ENCODE results near the gene SSX5.
"Not testable (repeated sequence)": the region's sequence is repeated elsewhere in the genome, so short reads cannot be mapped to it uniquely, and the experiment has no call there.

SSX5 gene, protein sequence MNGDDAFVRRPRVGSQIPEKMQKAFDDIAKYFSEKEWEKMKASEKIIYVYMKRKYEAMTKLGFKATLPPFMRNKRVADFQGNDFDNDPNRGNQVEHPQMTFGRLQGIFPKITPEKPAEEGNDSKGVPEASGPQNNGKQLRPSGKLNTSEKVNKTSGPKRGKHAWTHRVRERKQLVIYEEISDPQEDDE
- total RNA-seq = 0 reads per million in 2 donors

DNA sequence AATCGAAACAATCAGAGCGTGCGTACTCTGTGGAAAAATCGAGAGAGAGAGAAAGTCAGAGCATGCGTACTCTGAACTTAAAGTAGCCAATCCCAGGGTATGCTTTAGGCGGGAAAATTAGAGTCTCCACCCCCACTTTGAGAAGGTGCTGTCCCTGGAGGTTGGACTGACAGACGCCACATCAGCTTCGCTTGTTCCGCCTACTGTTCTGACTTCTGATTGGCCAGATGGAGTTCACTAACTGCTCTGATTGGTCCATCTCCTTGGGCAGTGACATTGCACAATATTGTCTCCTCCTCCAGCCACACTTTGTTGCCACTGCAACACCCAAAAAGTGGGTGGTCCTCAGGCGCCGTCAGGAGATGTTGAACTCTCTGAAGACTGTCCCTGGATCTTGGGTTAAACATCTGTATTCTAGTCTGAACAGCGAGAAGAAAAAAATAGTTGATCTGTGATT lies at the start of gene SSX5:
Gene SSX5 (minus strand): TSS at position 51 of the 457 bp plus-strand sequence. CDS start 1,437 bp downstream, outside the sequence.
- DNase-seq = no peak

DNA sequence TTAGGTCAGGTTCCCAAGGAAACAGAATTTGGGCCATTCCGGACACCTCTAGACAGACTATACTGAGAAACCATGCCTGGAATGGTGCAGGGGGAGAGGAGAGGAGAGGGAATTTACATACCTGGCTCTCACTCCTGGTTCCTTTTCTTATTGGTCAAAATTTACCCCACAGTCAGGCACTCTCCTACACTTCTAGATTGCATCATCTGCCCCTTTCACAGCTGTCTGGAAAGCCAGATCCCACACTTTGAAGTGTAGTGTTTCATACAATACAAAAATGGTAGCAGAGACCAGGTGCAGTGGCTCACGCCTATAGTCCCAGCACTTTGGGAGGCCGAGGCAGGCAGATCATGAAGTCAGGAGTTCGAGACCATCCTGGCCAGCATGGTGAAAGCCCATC lies 27.6 kb upstream of the SSX5 start:
- not testable (repeated sequence) for DNase-seq

DNA sequence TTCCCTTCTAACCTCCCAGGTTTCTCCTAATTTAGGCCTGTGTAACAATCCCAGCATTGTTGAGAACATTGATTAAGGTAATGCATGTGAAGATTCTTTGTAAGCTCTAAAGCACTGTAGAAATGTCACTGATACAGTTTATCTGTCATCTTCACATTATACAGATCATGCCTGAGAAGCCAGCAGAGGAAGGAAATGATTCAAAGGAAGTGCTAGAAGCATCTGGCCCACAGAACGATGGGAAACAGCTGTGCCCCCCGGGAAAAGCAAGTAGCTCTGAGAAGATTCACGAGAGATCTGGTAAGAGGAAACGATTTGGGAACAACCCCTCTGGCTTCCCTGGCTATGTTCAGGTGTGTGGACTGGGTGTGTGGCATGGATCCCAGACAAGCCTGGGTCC lies 17.7 kb upstream of the SSX5 start:
- DNase-seq = not testable (repeated sequence)

DNA sequence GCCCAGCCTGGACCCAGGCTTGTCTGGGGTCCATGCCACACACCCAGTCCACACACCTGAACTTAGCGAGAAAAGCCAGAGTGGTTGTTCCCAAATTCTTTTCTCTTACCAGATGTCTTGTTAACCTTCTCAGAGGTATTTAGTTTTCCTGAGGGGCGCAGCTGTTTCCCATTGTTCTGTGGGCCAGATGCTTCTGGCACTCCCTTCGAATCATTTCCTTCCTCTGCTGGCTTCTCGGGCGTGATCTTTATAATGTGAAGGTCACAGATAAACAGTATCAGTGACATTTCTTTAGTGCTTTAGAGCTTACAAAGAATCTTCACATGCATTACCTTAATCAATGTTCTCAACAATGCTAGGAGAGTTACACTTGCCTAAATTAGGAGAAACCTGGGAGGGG lies 6.6 kb downstream of the SSX5 start:
- DNase-seq = not testable (repeated sequence)

DNA sequence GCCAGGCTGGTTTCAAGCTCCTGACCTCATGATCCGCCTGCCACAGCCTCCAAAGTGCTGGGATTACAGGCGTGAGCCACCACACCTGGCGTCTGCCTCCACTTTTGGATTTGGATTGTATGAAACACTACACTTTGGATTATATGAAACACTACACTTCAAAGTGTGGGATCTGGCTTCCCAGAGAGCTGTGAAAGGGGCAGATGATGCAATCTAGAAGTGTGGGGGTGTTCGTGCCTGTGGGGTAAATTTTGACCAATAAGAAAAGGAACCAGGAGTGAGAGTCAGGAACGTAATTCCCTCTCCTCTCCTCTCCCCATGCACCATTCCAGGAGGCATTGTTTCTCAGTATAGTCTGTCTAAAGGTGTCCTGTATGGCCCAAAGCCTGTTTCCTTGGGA lies 14.7 kb downstream of the SSX5 start:
- not testable (repeated sequence) for DNase-seq

DNA sequence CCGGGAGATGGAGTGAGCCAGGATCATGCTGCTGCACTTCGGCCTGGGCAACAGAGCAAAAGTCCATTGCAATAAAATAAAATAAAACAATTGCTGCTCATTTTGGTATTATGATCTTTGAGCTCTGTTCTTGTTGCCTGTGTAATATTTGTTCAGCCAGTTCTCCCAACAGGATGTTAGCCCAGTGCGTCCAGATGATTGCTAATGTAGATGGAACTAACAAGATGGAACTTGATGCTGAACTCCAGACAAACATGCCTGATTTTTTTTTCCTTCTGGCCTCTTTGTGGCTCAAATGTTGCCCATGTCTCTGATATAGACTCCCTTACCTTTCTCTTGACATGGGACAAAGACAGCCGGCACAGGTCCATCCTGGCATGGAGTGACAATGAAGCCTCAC lies 15.8 kb downstream of the SSX5 start:
- DNase-seq = no peak

DNA sequence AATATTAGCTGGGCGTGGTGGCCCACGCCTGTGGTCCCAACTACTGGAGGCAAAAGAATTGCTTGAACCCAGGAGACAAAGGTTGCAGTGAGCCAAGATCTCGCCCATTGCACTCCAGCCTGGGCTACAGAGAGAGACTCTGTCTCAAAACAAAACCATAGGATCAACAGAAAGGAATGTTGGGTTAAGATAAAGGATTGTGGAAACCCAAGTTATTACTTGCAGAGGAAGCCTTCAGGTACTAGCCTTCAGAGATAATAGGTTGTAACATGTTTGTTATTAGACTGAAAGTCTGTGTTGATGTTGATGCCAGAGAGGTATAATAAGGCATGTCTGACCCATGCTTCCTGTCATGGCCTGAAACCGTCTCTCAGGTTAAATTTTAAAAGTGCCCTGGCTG lies 16.9 kb downstream of the SSX5 start:
- DNase-seq = no peak

DNA sequence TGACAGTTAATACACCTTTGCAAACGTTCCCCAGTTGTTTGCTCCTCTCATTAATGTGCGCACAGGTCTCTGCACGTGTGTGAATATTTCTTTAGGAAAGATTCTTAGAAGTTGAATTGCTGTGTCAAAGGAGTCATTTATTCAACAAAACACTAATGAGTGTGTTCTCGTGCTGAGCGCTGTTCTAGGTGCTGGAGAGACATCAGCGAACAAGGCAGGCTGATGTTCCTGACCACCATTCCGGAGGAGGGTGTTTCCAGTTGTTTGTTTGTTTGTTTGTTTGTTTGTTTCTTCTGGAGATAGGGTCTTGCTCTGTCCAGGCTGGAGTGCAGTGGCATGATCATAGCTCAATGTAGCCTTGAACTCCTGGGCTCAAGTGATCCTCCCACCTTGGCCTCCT lies 30.3 kb downstream of the SSX5 start:
- DNase-seq = not testable (repeated sequence)

DNA sequence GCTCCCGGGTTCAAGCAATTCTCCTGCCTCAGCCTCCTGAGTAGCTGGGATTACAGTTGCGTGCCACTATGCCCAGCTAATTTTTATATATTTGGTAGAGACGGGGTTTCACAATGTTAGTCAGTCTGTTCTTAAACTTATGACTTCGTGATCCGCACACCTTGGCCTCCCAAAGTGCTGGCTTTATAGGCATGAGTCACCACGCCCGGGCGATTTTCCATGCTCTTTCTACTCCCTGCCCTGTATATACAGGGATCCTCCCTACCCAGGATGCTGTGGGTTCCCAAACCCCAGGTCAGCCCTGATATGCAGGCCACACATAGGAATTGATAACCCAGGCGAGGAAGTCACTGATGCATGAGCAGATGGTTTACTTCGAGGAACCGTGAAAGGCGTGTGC lies 31.4 kb downstream of the SSX5 start:
- no peak for DNase-seq

DNA sequence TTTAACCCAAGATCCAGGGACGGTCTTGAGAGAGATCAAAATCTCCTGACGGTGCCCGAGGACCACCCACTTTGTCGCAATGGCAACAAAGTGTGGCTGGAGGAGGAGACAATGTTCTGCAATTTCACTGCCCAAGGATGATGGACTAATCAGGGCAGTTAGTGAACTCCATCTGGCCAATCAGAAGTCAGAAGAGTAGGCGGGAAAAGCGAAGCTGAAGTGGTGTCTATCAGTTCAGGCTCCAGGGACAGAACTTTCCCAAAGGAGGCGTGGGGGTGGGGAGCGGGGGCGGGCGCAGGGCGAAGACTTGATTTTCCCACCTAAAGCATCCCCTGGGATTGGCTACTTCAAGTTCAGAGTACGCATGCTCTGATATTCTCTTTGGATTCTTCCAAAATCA lies 40.6 kb downstream of the SSX5 start:
- no peak for DNase-seq

DNA sequence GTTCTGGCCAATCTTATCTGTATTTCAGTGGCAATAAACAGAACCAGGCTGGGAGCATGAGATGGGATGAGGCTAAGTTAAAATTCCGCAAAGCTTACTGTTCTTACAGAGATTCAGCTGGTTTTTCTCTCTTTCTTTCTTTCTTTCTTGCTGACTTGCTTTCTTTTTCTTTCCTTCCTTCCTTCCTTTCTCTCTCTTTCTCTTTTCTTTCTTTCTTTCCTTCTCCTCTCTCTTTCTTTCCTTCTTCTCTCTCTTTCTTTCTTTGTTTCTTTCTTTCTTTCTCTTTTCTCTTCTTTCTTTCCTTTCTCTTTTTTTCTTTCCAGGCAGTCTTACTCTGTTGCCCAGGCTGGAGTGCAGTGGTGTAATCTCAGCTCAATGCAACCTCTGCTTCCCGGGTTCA lies 41.8 kb downstream of the SSX5 start:
- DNase-seq = no peak

DNA sequence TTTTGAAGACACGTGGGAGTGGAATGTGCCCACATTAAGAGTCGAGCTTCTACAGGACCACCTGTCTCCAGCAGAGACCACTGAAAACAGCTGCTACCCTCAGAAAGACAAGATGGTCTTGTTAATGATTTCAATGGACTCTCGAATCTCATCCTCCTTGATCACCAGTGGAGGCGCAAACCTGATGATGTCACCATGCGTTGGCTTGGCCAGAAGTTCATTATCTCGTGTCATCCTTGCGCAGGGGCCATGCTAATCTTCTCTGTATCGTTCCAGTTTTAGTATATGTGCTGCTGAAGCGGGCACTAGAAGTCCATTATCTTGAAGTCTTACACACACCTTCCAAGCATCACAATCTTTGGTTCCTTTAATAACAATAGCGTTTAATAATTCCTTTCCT lies 42.8 kb downstream of the SSX5 start:
- DNase-seq = no peak

DNA sequence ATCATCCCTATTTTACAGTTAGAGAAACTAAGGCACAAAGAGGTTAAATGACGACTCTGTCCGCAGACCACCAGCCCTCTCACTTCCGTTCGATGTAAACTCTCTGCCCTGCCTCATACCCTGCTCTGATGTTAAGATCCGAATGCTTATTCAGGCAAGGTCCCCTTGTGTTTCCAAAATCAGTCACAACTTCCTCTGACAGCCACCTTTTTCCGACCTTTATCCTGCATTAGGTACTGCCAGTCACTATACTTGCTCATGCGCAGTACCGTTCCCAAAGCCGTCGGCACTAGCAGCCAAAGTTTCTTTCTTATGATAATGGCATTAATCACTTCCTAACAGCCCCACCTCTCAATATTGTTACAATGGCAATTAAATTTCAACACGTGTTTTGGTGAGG lies 53.9 kb downstream of the SSX5 start:
- DNase-seq = peak in 2 of 5 experiments; percentile 6 to 57

DNA sequence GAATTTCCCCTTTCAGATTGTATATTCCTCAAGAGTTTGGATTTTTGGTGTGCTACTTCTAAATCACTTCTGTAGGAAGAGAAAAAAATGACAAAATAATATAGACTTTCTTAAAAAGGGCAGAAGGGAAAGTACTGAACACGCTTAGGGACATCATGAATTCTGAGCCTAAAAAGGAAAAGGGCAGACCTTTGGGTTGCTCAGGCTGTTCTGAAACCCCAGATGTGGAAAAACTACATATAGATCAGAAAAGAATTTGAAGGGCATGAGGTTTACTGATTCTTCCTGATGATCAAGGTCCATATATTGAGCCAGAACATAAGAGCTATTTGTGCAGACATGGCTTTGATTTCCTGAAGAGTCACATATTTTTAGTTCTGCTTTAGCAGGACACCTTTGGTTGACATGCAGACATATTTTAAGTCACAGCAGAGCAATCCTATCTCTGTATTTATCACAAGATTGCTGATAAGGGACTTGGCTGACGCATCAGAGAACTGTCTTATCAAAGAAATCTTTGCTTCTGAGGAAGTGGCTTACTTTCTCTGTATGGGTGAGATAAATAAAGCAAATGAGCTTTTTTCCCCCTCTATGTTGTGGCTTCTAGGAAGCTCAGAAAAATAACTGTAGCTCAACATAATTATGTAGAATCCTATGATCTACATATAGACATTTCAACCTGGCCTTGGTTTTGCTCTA lies 54.6 kb downstream of the SSX5 start:
- not testable (repeated sequence) for DNase-seq

DNA sequence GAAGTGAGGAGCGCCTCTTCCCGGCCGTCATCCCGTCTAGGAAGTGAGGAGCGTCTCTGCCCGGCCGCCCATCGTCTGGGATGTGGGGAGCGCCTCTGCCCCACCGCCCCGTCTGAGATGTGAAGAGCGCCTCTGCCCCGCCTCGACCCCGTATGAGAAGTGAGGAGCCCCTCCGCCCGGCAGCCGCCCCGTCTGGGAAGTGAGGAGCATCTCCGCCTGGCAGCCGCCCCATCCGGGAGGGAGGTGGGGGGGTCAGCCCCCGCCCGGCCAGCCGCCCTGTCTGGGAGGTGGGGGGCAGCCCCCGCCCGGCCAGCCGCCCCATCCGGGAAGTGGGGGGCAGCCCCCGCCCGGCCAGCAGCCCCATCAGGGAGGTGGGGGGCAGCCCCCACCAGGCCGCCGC lies 57.5 kb downstream of the SSX5 start:
- not testable (repeated sequence) for DNase-seq
